Esophagus squamous epithelium (tissue), 4 donors: ENCODE measurements around the gene CRB1.

Source experiments
- POLR2A ChIP-seq, 4 donors: fragments of 450-650 bp; IDR thresholded peaks; one replicate each; pipeline ENCODE4 v1.6.1; 2017; ENCODE audit warnings: antibody characterized with exemption in 4 of 4, mild to moderate bottlenecking in 4 of 4, moderate library complexity in 3 of 4
- TF ChIP-seq, protein P1 (sequence below), 6 experiments: fragments of 450-650 bp in 4 of 6; fragments of 200-600 bp in 2 of 6; sonication (generic) in 2 of 6; IDR thresholded peaks; one replicate each; pipeline ENCODE4 v1.5.1; 2016 to 2019; ENCODE audit warnings: antibody characterized with exemption in 6 of 6, mild to moderate bottlenecking in 4 of 6, moderate library complexity in 4 of 6

DNA sequence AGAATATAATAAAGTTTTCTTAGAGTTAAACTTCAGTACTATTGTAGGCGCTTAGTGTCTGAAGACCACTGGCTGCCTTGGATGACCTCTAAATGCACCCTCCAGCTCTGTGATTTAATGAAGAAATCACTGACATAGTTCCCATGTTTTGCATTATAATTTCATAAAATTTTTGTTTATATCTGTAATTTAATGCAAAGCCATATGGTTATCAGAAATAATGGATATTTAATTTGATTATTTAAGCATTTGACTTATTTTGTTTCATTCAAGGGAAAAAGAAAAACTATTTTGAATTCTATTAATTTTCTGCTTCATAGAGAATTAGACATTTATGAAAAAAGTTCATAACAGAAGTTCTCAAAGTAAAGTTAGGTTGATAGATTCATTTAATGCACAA lies 18.6 kb downstream of the CRB1 start:
- no peak for TF ChIP-seq POLR2A (IDR thresholded peaks at IDR 0.05)
- TF ChIP-seq, protein P1, sequence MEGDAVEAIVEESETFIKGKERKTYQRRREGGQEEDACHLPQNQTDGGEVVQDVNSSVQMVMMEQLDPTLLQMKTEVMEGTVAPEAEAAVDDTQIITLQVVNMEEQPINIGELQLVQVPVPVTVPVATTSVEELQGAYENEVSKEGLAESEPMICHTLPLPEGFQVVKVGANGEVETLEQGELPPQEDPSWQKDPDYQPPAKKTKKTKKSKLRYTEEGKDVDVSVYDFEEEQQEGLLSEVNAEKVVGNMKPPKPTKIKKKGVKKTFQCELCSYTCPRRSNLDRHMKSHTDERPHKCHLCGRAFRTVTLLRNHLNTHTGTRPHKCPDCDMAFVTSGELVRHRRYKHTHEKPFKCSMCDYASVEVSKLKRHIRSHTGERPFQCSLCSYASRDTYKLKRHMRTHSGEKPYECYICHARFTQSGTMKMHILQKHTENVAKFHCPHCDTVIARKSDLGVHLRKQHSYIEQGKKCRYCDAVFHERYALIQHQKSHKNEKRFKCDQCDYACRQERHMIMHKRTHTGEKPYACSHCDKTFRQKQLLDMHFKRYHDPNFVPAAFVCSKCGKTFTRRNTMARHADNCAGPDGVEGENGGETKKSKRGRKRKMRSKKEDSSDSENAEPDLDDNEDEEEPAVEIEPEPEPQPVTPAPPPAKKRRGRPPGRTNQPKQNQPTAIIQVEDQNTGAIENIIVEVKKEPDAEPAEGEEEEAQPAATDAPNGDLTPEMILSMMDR (IDR thresholded peaks at IDR 0.05) = no peak
